ENCODE measurements around the gene TMEM225. TPM values are rescaled to one million over a fixed set of nuclear protein-coding genes. Genes with fewer than 3 reads are reported as not detected.

Gene TMEM225
- total RNA-seq, 1 donor from 2014 or later, result not detected

DNA sequence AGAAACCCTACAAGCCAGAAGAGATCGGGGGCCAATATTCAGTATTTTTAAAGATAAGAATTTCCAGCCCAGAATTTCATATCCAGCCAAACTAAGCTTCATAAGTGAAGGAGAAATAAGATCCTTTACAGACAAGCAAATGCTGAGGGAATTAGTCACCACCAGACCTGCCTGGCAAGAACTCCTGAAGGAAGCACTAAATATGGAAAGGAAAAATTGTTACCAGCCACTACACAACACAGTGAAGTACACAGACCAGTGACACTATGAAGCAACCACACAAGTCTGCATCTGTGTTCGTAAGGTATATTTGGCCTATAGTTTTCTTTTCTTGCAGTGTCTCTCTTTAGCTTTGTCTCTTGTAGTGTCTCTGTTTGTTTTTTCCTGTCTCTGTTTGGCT, 29.0 kb downstream of the TMEM225 start:
- no peaks in the 10 kb centered on the region for H3K36me3 ChIP-seq (ENCODE audit: control insufficient read depth, insufficient read depth, low read length)
- DNase-seq (ENCODE audit: low read depth), result no peak
- H3K27me3 ChIP-seq (ENCODE audit: control insufficient read depth, insufficient read depth, low read length), result no peaks in the 10 kb centered on the region
- no peak overlapping the region for H3K4me3 ChIP-seq (ENCODE audit: low read depth, low read length)
- TF ChIP-seq, protein P1, sequence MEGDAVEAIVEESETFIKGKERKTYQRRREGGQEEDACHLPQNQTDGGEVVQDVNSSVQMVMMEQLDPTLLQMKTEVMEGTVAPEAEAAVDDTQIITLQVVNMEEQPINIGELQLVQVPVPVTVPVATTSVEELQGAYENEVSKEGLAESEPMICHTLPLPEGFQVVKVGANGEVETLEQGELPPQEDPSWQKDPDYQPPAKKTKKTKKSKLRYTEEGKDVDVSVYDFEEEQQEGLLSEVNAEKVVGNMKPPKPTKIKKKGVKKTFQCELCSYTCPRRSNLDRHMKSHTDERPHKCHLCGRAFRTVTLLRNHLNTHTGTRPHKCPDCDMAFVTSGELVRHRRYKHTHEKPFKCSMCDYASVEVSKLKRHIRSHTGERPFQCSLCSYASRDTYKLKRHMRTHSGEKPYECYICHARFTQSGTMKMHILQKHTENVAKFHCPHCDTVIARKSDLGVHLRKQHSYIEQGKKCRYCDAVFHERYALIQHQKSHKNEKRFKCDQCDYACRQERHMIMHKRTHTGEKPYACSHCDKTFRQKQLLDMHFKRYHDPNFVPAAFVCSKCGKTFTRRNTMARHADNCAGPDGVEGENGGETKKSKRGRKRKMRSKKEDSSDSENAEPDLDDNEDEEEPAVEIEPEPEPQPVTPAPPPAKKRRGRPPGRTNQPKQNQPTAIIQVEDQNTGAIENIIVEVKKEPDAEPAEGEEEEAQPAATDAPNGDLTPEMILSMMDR (IDR thresholded peaks at IDR 0.05; ENCODE audit: insufficient read depth, low read length, poor library complexity, severe bottlenecking), result no peak

DNA sequence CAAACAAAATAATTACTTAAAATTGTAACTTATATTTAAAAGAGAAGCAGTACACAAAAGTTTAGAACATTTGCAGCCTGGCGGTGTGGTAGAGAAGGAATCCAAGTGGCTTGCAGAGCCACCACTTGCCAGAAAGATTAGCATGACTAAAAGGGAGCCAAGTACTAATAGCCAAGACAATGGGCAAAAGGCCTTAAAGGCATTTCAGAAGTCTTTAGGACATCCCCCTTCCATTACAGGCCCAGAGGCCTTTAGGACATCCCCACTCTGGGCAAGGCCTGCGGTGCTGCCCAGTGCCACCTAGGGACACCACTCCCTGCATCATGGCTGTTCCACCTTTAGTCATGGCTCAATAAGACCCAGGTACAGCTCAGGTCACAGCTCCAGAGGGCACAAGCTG, 32.4 kb downstream of the TMEM225 start:
- Histone ChIP-seq H3K36me3 (ENCODE audit: control insufficient read depth, insufficient read depth, low read length) (no peaks in the 10 kb centered on the region), H3K27me3 (ENCODE audit: control insufficient read depth, insufficient read depth, low read length) (no peaks in the 10 kb centered on the region), H3K4me3 (ENCODE audit: low read depth, low read length) (no peak overlapping the region)
- TF ChIP-seq, protein P1 (IDR thresholded peaks at IDR 0.05; ENCODE audit: insufficient read depth, low read length, poor library complexity, severe bottlenecking), result no peak
- DNase-seq (ENCODE audit: low read depth), result no peak

DNA sequence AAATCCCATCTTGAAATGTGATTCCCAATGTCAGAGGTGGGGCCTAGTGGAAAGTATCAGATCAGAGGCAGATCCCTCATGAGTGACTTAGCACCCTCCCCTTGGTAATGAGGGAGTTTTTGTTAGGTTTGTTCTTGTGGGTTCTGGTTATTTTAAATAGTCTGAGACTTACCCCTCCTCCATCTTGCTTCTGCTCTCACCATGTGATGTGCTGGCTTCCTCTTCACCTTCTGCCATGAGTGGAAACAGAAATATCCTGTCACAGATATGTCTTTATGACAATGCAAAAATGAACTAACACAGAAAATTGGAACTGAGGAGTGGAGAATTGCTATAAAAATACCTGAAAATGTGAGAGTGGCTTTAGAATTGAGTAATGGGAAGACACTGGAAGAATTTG, 33.1 kb downstream of the TMEM225 start:
- Histone ChIP-seq H3K27me3 (ENCODE audit: control insufficient read depth, insufficient read depth, low read length) (no peaks in the 10 kb centered on the region), H3K36me3 (ENCODE audit: control insufficient read depth, insufficient read depth, low read length) (no peaks in the 10 kb centered on the region), H3K4me3 (ENCODE audit: low read depth, low read length) (no peak overlapping the region)
- TF ChIP-seq, protein P1 (IDR thresholded peaks at IDR 0.05; ENCODE audit: insufficient read depth, low read length, poor library complexity, severe bottlenecking), result no peak
- DNase-seq (ENCODE audit: low read depth), result no peak

DNA sequence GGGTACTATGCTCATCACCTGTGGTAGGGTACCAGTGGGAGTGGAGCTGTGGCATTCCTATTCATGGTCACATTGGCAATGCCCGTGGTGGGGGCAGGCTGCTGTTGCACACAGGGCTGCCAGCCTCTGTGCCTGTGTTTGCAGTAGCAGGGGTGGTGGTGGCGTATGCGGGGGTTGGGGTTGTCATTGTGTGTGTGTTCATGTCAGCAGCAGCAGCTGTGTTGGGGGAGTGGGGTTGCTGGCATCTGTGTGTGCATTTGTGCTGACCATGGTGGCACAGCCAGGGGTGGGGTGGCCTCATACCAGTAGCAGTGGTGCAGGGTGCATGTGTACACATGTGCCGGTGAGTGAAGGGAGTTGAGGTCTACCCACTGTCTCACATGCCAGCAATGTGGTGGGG, 34.4 kb downstream of the TMEM225 start:
- no peak overlapping the region for H3K4me3 ChIP-seq (ENCODE audit: low read depth, low read length)
- TF ChIP-seq, protein P1 (IDR thresholded peaks at IDR 0.05; ENCODE audit: insufficient read depth, low read length, poor library complexity, severe bottlenecking), result no peak
- no peaks in the 10 kb centered on the region for H3K36me3 ChIP-seq (ENCODE audit: control insufficient read depth, insufficient read depth, low read length)
- DNase-seq (ENCODE audit: low read depth), result no peak
- H3K27me3 ChIP-seq (ENCODE audit: control insufficient read depth, insufficient read depth, low read length), result no peaks in the 10 kb centered on the region

DNA sequence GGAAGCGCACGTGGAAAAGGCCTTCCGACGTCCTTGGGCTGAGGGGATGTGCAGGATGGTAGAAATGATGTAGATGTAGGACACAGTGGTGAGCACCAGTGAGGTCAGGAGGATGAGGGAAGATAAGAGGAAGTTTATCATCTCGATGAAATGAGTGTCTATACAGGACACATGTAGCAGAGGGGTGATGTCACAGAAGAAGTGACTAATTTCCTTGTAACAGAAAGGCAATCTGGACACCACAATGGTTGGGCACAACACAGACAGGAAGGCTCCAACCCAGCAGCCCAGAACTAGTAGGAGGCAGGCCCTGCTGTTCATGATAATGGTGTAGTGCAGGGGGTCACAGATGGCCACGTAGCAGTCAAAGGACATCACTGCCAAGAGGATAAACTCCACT, 44.3 kb downstream of the TMEM225 start:
- Histone ChIP-seq H3K36me3 (ENCODE audit: control insufficient read depth, insufficient read depth, low read length) (no peaks in the 10 kb centered on the region), H3K4me3 (ENCODE audit: low read depth, low read length) (no peak overlapping the region), H3K27me3 (ENCODE audit: control insufficient read depth, insufficient read depth, low read length) (no peaks in the 10 kb centered on the region)
- TF ChIP-seq, protein P1 (IDR thresholded peaks at IDR 0.05; ENCODE audit: insufficient read depth, low read length, poor library complexity, severe bottlenecking), result no peak
- DNase-seq (ENCODE audit: low read depth), result no peak

DNA sequence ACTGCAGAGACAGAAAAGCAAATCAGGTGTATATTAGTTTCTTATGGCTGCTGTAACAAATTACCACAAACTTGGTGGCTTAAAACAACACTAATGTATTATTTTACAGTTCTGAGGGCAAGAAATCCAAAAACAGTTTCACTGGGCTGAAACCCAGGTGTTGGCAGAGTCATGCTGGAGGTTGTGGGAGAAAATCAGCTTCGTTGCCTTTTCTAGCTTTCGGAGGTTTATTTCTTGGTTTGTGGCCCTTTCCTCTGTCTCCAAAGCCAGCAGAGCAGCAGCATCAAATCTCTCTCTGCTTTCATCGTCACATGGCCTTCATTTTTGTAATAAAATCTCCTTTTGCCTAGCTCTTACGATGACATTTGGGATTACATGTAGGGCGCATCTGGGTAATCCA, 46.3 kb downstream of the TMEM225 start:
- Histone ChIP-seq H3K27me3 (ENCODE audit: control insufficient read depth, insufficient read depth, low read length) (no peaks in the 10 kb centered on the region), H3K36me3 (ENCODE audit: control insufficient read depth, insufficient read depth, low read length) (no peaks in the 10 kb centered on the region), H3K4me3 (ENCODE audit: low read depth, low read length) (no peak overlapping the region)
- TF ChIP-seq, protein P1 (IDR thresholded peaks at IDR 0.05; ENCODE audit: insufficient read depth, low read length, poor library complexity, severe bottlenecking), result no peak
- DNase-seq (ENCODE audit: low read depth), result no peak
